HepG2 (cell line): ENCODE data around the gene GCG. TPM values are rescaled to one million over a fixed set of nuclear protein-coding genes. Genes with fewer than 3 reads are reported as not detected.
A peak's percentile ranks its signal among the peaks of the same experiment; 100 is the strongest.

Experiments
- CBFB ChIP-seq: sonication (generic); formaldehyde crosslinking; IDR thresholded peaks from 2 replicates; pipeline ENCODE4 v1.4.0; 2020; ENCODE audit warnings: missing genetic modification reagents
- FOSL2 ChIP-seq: sonication (generic); formaldehyde crosslinking; IDR thresholded peaks from 2 replicates; pipeline ENCODE4 v1.4.0; 2020; ENCODE audit warnings: missing genetic modification reagents
- HDAC1 ChIP-seq: sonication (generic); formaldehyde crosslinking; IDR thresholded peaks from 2 replicates; pipeline ENCODE4 v1.5.1; 2020; ENCODE audit warnings: mild to moderate bottlenecking, missing genetic modification reagents
- KAT2B ChIP-seq: fragments of 150-350 bp; IDR thresholded peaks from 2 replicates; pipeline ENCODE4 v1.6.1; 2014; ENCODE audit warnings: low read depth, low read length, borderline replicate concordance
- KIAA2018 ChIP-seq: sonication (generic); formaldehyde crosslinking; IDR thresholded peaks from 2 replicates; pipeline ENCODE4 v1.5.0; 2020; ENCODE audit warnings: mild to moderate bottlenecking, missing genetic modification reagents, borderline replicate concordance
- SAP130 ChIP-seq: IDR thresholded peaks from 2 replicates; pipeline ENCODE4 v1.6.1; 2016; ENCODE audit warnings: low read depth
- SETDB1 ChIP-seq: sonication (generic); formaldehyde crosslinking; IDR thresholded peaks from 2 replicates; pipeline ENCODE4 v1.5.1; 2020; ENCODE audit warnings: missing genetic modification reagents, mild to moderate bottlenecking, borderline replicate concordance
- SMAD9 ChIP-seq: sonication (generic); formaldehyde crosslinking; IDR thresholded peaks from 2 replicates; pipeline ENCODE4 v1.5.1; 2020; ENCODE audit warnings: mild to moderate bottlenecking, missing genetic modification reagents
- SOX6 ChIP-seq, 2 experiments: fragments of 450-650 bp in 1 of 2; sonication (generic) in 1 of 2; formaldehyde crosslinking in 1 of 2; IDR thresholded peaks; 2 replicates each; pipeline versions ENCODE4 v1.4.0 to v1.6.1; 2017 to 2020; ENCODE audit warnings: antibody characterized with exemption in 1 of 2, mild to moderate bottlenecking in 1 of 2, missing genetic modification reagents in 1 of 2
- SRY ChIP-seq: sonication (generic); formaldehyde crosslinking; IDR thresholded peaks from 2 replicates; pipeline ENCODE4 v1.8.0; 2022; ENCODE audit warnings: mild to moderate bottlenecking, missing genetic modification reagents
- THAP11 ChIP-seq: IDR thresholded peaks from 2 replicates; pipeline ENCODE4 v1.6.1; 2016; ENCODE audit warnings: missing biosample characterization, missing genetic modification reagents
- U2AF2 ChIP-seq: fragments of 200-400 bp; formaldehyde crosslinking; IDR thresholded peaks from 2 replicates; pipeline ENCODE4 v1.6.1; 2017; ENCODE audit warnings: low read depth, mild to moderate bottlenecking, low read length
- ZBTB8A ChIP-seq: sonication (generic); formaldehyde crosslinking; IDR thresholded peaks from 2 replicates; pipeline ENCODE4 v1.4.0; 2020; ENCODE audit warnings: mild to moderate bottlenecking, low read depth, missing genetic modification reagents, borderline replicate concordance
- ZNF205 ChIP-seq: IDR thresholded peaks from 2 replicates; pipeline ENCODE4 v1.6.1; 2018; ENCODE audit warnings: missing biosample characterization, missing genetic modification reagents
- ZNF224 ChIP-seq: sonication (generic); formaldehyde crosslinking; IDR thresholded peaks from 2 replicates; pipeline ENCODE4 v1.5.0; 2020; ENCODE audit warnings: mild to moderate bottlenecking, missing genetic modification reagents
- ZNF264 ChIP-seq: sonication (generic); formaldehyde crosslinking; IDR thresholded peaks from 2 replicates; pipeline ENCODE4 v1.4.0; 2020; ENCODE audit warnings: missing genetic modification reagents
- ZNF331 ChIP-seq: sonication (generic); formaldehyde crosslinking; IDR thresholded peaks from 2 replicates; pipeline ENCODE4 v1.4.0; 2020; ENCODE audit warnings: missing genetic modification reagents
- ZNF570 ChIP-seq: sonication (generic); formaldehyde crosslinking; IDR thresholded peaks from 2 replicates; pipeline ENCODE4 v1.4.0; 2020; ENCODE audit warnings: mild to moderate bottlenecking, missing genetic modification reagents, borderline replicate concordance
- ZSCAN30 ChIP-seq: sonication (generic); formaldehyde crosslinking; IDR thresholded peaks from 2 replicates; pipeline ENCODE4 v1.5.0; 2020; ENCODE audit warnings: mild to moderate bottlenecking, missing genetic modification reagents
- polyA plus RNA-seq, 8 experiments: library from polyadenylated mRNA; depleted of rRNA in 3 of 8; stranded (reverse) in 7 of 8; unstranded in 1 of 8; fragments of >200 nt; fragmentation: Illumina TruSeq in 4 of 8; extraction: Trizol in 4 of 8; gene quantifications; 2 replicates each; pipeline versions ENCODE4 v1.2.1 to v1.2.3, GENCODE V29; 2011 to 2016; ENCODE audit warnings: low read depth in 4 of 8, missing spikeins in 1 of 8, mixed read lengths in 1 of 8; ENCODE audit not compliant: insufficient read depth in 1 of 8
- total RNA-seq, 5 experiments: library from RNA; depleted of rRNA; stranded (reverse); fragments of >200 nt; fragmentation: Illumina TruSeq; extraction: Trizol; gene quantifications; 2 replicates each; pipeline ENCODE4 v1.2.3, GENCODE V29; 2016; ENCODE audit warnings: low read depth in 1 of 5
- TF ChIP-seq, protein P1 (sequence below): fragments of 450-650 bp; IDR thresholded peaks from 2 replicates; pipeline ENCODE4 v1.6.1; 2016
- TF ChIP-seq, protein P2 (sequence below): sonication (generic); formaldehyde crosslinking; IDR thresholded peaks from 2 replicates; pipeline ENCODE4 v1.5.1; 2020; ENCODE audit warnings: missing genetic modification reagents, mild to moderate bottlenecking, borderline replicate concordance

The GCG gene
- total and polyA plus RNA-seq, 2 of the 13 experiments (the other 11 are each of a cell fraction or from before 2014, with no cell fraction given) = not detected

DNA sequence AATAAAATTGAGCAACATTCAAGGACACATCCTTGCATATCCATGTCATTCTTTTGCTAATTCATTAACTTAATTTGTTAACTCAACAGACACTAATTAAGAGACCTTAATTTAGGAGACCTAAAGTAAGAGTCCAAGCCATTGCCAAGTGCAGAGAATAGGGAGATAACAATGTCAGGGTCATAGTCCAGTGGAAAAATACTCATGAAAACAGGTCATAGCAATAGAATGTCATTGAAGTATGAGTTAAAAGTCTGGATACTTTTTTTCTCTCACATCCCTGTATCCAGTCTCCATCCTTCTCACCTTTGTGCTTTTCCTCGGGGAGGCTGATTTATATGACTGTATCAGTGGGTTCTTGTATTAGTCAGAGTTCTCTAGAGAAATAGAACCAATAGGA is 51.5 kb downstream of the GCG start (continued):
- no peak for TF ChIP-seq FOSL2
- TF ChIP-seq ZNF264 (CRISPR knock-in tag) = 0 out of 2 replicates have a peak, but pooled peaks have one; percentile 42
- no peak for TF ChIP-seq ZNF224 (CRISPR knock-in tag)
- no peak for TF ChIP-seq KIAA2018
- TF ChIP-seq THAP11 (CRISPR knock-in tag) = 0 out of 2 replicates have a peak, but pooled peaks have one; percentile 16
- TF ChIP-seq ZNF205 (CRISPR knock-in tag) = no peak
- TF ChIP-seq ZNF331 (CRISPR knock-in tag) = peak; percentile 38; the same call in 1 of the 2 replicates
- peak; percentile 49; the same call in 1 of the 2 replicates for TF ChIP-seq SAP130 (CRISPR knock-in tag)
- TF ChIP-seq KAT2B = no peak
- no peak for TF ChIP-seq SRY (CRISPR knock-in tag)
- TF ChIP-seq ZNF570 (CRISPR knock-in tag) = no peak
- TF ChIP-seq, protein P1, sequence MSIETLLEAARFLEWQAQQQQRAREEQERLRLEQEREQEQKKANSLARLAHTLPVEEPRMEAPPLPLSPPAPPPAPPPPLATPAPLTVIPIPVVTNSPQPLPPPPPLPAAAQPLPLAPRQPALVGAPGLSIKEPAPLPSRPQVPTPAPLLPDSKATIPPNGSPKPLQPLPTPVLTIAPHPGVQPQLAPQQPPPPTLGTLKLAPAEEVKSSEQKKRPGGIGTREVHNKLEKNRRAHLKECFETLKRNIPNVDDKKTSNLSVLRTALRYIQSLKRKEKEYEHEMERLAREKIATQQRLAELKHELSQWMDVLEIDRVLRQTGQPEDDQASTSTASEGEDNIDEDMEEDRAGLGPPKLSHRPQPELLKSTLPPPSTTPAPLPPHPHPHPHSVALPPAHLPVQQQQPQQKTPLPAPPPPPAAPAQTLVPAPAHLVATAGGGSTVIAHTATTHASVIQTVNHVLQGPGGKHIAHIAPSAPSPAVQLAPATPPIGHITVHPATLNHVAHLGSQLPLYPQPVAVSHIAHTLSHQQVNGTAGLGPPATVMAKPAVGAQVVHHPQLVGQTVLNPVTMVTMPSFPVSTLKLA = no peak
- no peak for TF ChIP-seq CBFB
- no peak for TF ChIP-seq HDAC1
- no peak for TF ChIP-seq SETDB1 (CRISPR knock-in tag)
- TF ChIP-seq SOX6 (IDR thresholded peaks at IDR 0.05) = no peak
- peak; percentile 39; the same call in 1 of the 2 replicates for TF ChIP-seq SOX6 (CRISPR knock-in tag; IDR thresholded peaks at IDR 0.05)
- no peak for TF ChIP-seq ZSCAN30
- TF ChIP-seq SMAD9 (CRISPR knock-in tag) = no peak
- TF ChIP-seq, protein P2, sequence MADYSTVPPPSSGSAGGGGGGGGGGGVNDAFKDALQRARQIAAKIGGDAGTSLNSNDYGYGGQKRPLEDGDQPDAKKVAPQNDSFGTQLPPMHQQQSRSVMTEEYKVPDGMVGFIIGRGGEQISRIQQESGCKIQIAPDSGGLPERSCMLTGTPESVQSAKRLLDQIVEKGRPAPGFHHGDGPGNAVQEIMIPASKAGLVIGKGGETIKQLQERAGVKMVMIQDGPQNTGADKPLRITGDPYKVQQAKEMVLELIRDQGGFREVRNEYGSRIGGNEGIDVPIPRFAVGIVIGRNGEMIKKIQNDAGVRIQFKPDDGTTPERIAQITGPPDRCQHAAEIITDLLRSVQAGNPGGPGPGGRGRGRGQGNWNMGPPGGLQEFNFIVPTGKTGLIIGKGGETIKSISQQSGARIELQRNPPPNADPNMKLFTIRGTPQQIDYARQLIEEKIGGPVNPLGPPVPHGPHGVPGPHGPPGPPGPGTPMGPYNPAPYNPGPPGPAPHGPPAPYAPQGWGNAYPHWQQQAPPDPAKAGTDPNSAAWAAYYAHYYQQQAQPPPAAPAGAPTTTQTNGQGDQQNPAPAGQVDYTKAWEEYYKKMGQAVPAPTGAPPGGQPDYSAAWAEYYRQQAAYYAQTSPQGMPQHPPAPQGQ (CRISPR knock-in tag) = no peak
- TF ChIP-seq U2AF2 = no peak
- no peak for TF ChIP-seq ZBTB8A
